HepG2 (cell line): ENCODE data around the gene AJUBA. TPM values are rescaled to one million over a fixed set of nuclear protein-coding genes. Genes with fewer than 3 reads are reported as not detected.

Experiments
- AHR ChIP-seq: IDR thresholded peaks from 2 replicates; pipeline ENCODE4 v1.6.1; 2018; ENCODE audit warnings: missing genetic modification reagents, missing compliant biosample characterization
- CEBPG ChIP-seq: IDR thresholded peaks from 2 replicates; pipeline ENCODE4 v1.6.1; 2016
- HDAC1 ChIP-seq: sonication (generic); formaldehyde crosslinking; IDR thresholded peaks from 2 replicates; pipeline ENCODE4 v1.5.1; 2020; ENCODE audit warnings: mild to moderate bottlenecking, missing genetic modification reagents
- JUNB ChIP-seq: sonication (generic); formaldehyde crosslinking; IDR thresholded peaks from 2 replicates; pipeline ENCODE4 v1.8.0; 2022; ENCODE audit warnings: missing genetic modification reagents, mild to moderate bottlenecking, borderline replicate concordance
- KIAA2018 ChIP-seq: sonication (generic); formaldehyde crosslinking; IDR thresholded peaks from 2 replicates; pipeline ENCODE4 v1.5.0; 2020; ENCODE audit warnings: mild to moderate bottlenecking, missing genetic modification reagents, borderline replicate concordance
- NCOA1 ChIP-seq: sonication (generic); formaldehyde crosslinking; IDR thresholded peaks from 2 replicates; pipeline ENCODE4 v1.9.0; 2021; ENCODE audit warnings: missing genetic modification reagents
- TBL1XR1 ChIP-seq: fragments of 150-350 bp; IDR thresholded peaks from 2 replicates; pipeline ENCODE4 v1.6.1; 2014; ENCODE audit warnings: borderline replicate concordance, low read length; ENCODE audit not compliant: partially characterized antibody
- YEATS2 ChIP-seq: sonication (generic); formaldehyde crosslinking; IDR thresholded peaks from 2 replicates; pipeline ENCODE4 v1.4.0; 2020; ENCODE audit warnings: missing genetic modification reagents, borderline replicate concordance
- YY1 ChIP-seq: IDR thresholded peaks from 2 replicates; pipeline ENCODE4 v1.6.1; 2011; ENCODE audit warnings: low read length, low read depth, moderate library complexity, mild to moderate bottlenecking; ENCODE audit not compliant: insufficient read depth, insufficient replicate concordance
- ZBTB20 ChIP-seq: sonication (generic); formaldehyde crosslinking; IDR thresholded peaks from 2 replicates; pipeline ENCODE4 v1.8.1; 2023; ENCODE audit warnings: missing genetic modification reagents, low read depth, mild to moderate bottlenecking, borderline replicate concordance
- ZNF556 ChIP-seq: sonication (generic); formaldehyde crosslinking; IDR thresholded peaks from 2 replicates; pipeline ENCODE4 v1.4.0; 2020; ENCODE audit warnings: mild to moderate bottlenecking, missing genetic modification reagents, borderline replicate concordance
- polyA plus RNA-seq, 8 experiments: library from polyadenylated mRNA; depleted of rRNA in 3 of 8; stranded (reverse) in 7 of 8; unstranded in 1 of 8; fragments of >200 nt; fragmentation: Illumina TruSeq in 4 of 8; extraction: Trizol in 4 of 8; gene quantifications; 2 replicates each; pipeline versions ENCODE4 v1.2.1 to v1.2.3, GENCODE V29; 2011 to 2016; ENCODE audit warnings: low read depth in 4 of 8, missing spikeins in 1 of 8, mixed read lengths in 1 of 8; ENCODE audit not compliant: insufficient read depth in 1 of 8
- total RNA-seq, 5 experiments: library from RNA; depleted of rRNA; stranded (reverse); fragments of >200 nt; fragmentation: Illumina TruSeq; extraction: Trizol; gene quantifications; 2 replicates each; pipeline ENCODE4 v1.2.3, GENCODE V29; 2016; ENCODE audit warnings: low read depth in 1 of 5
- TF ChIP-seq, protein P1 (sequence below): sonication (generic); formaldehyde crosslinking; IDR thresholded peaks from 2 replicates; pipeline ENCODE4 v1.4.0; 2020; ENCODE audit warnings: mild to moderate bottlenecking, missing genetic modification reagents, borderline replicate concordance
- TF ChIP-seq, protein P2 (sequence below): sonication (generic); formaldehyde crosslinking; IDR thresholded peaks from 2 replicates; pipeline ENCODE4 v1.8.1; 2022; ENCODE audit warnings: low read depth, mild to moderate bottlenecking, missing genetic modification reagents
- TF ChIP-seq, protein P3 (sequence below): sonication (generic); formaldehyde crosslinking; IDR thresholded peaks from 2 replicates; pipeline ENCODE4 v1.8.1; 2023; ENCODE audit warnings: mild to moderate bottlenecking, missing genetic modification reagents, borderline replicate concordance
- TF ChIP-seq, protein P4 (sequence below): sonication (generic); formaldehyde crosslinking; IDR thresholded peaks from 2 replicates; pipeline ENCODE4 v1.4.0; 2020; ENCODE audit warnings: missing genetic modification reagents, borderline replicate concordance

The AJUBA gene
- total and polyA plus RNA-seq, 2 of the 13 experiments (the other 11 are each of a cell fraction or from before 2014, with no cell fraction given): 157 to 241 TPM

GRCh38 chr14:22980672-22981089 lies 1.7 kb downstream of the AJUBA start (continued):
- TF ChIP-seq KIAA2018 (CRISPR knock-in tag) (no peak), HDAC1 (CRISPR knock-in tag) (no peak), ZNF556 (CRISPR knock-in tag) (peak; percentile 22; the same call in 1 of the 2 replicates), AHR (no peak), YY1 (no peak), YEATS2 (CRISPR knock-in tag) (peak; percentile 24; the same call in 1 of the 2 replicates), JUNB (CRISPR knock-in tag) (no peak), CEBPG (CRISPR knock-in tag) (peak; percentile 15; the same call in 1 of the 2 replicates), TBL1XR1 (no peak), ZBTB20 (CRISPR knock-in tag) (peak; percentile 30; the same call in 1 of the 2 replicates), NCOA1 (CRISPR knock-in tag) (no peak)
- TF ChIP-seq, protein P1, sequence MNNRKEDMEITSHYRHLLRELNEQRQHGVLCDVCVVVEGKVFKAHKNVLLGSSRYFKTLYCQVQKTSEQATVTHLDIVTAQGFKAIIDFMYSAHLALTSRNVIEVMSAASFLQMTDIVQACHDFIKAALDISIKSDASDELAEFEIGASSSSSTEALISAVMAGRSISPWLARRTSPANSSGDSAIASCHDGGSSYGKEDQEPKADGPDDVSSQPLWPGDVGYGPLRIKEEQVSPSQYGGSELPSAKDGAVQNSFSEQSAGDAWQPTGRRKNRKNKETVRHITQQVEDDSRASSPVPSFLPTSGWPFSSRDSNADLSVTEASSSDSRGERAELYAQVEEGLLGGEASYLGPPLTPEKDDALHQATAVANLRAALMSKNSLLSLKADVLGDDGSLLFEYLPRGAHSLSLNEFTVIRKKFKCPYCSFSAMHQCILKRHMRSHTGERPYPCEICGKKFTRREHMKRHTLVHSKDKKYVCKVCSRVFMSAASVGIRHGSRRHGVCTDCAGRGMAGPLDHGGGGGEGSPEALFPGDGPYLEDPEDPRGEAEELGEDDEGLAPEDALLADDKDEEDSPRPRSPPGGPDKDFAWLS (CRISPR knock-in tag): peak; percentile 24; the same call in 1 of the 2 replicates
- TF ChIP-seq, protein P2, sequence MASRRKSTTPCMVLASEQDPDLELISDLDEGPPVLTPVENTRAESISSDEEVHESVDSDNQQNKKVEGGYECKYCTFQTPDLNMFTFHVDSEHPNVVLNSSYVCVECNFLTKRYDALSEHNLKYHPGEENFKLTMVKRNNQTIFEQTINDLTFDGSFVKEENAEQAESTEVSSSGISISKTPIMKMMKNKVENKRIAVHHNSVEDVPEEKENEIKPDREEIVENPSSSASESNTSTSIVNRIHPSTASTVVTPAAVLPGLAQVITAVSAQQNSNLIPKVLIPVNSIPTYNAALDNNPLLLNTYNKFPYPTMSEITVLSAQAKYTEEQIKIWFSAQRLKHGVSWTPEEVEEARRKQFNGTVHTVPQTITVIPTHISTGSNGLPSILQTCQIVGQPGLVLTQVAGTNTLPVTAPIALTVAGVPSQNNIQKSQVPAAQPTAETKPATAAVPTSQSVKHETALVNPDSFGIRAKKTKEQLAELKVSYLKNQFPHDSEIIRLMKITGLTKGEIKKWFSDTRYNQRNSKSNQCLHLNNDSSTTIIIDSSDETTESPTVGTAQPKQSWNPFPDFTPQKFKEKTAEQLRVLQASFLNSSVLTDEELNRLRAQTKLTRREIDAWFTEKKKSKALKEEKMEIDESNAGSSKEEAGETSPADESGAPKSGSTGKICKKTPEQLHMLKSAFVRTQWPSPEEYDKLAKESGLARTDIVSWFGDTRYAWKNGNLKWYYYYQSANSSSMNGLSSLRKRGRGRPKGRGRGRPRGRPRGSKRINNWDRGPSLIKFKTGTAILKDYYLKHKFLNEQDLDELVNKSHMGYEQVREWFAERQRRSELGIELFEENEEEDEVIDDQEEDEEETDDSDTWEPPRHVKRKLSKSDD (CRISPR knock-in tag): no peak
- TF ChIP-seq, protein P3, sequence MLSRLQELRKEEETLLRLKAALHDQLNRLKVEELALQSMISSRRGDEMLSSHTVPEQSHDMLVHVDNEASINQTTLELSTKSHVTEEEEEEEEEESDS (CRISPR knock-in tag): no peak
- TF ChIP-seq, protein P4, sequence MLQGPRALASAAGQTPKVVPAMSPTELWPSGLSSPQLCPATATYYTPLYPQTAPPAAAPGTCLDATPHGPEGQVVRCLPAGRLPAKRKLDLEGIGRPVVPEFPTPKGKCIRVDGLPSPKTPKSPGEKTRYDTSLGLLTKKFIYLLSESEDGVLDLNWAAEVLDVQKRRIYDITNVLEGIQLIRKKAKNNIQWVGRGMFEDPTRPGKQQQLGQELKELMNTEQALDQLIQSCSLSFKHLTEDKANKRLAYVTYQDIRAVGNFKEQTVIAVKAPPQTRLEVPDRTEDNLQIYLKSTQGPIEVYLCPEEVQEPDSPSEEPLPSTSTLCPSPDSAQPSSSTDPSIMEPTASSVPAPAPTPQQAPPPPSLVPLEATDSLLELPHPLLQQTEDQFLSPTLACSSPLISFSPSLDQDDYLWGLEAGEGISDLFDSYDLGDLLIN: no peak
